Neural cell (in vitro differentiated cells): Measurements from ENCODE around the gene CIBAR2. TPM values are rescaled to one million over a fixed set of nuclear protein-coding genes. Genes with fewer than 3 reads are reported as not detected.

Experiments
- H2AFZ ChIP-seq: fragments of 200-600, 300-800 bp; sonication (generic), shearing (Covaris generic); 2 replicates; pipeline ENCODE4 v1.6.0; 2014; ENCODE audit warnings: low read depth, mild to moderate bottlenecking, antibody characterized with exemption, low read length, moderate library complexity
- H3F3A ChIP-seq: fragments of 200-600 bp; shearing (Covaris generic); 2 replicates; pipeline ENCODE4 v1.6.1; 2016; ENCODE audit warnings: mild to moderate bottlenecking, moderate library complexity, mixed read lengths, antibody characterized with exemption, low read length; ENCODE audit not compliant: insufficient read depth, poor library complexity, severe bottlenecking
- H3K27ac ChIP-seq: fragments of 200-600, 300-800 bp; sonication (generic), shearing (Covaris generic); 2 replicates; pipeline ENCODE4 v1.5.1; 2014; ENCODE audit warnings: mild to moderate bottlenecking, low read length, moderate library complexity
- H3K27me3 ChIP-seq: fragments of 300-800, 200-600 bp; sonication (generic), shearing (Covaris generic); 2 replicates; pipeline ENCODE4 v1.6.0; 2014; ENCODE audit warnings: mild to moderate bottlenecking, low read depth, low read length, moderate library complexity; ENCODE audit not compliant: insufficient read depth
- H3K36me3 ChIP-seq: fragments of 300-800, 200-600 bp; sonication (generic), shearing (Covaris generic); 2 replicates; pipeline ENCODE4 v1.5.1; 2014; ENCODE audit warnings: mild to moderate bottlenecking, antibody characterized with exemption, low read length, moderate library complexity; ENCODE audit not compliant: insufficient read depth
- H3K4me2 ChIP-seq: fragments of 300-800, 200-600 bp; sonication (generic), shearing (Covaris generic); 2 replicates; pipeline ENCODE4 v1.6.0; 2014; ENCODE audit warnings: mild to moderate bottlenecking, low read length
- H3K4me3 ChIP-seq: fragments of 300-800, 200-600 bp; sonication (generic), shearing (Covaris generic); 2 replicates; pipeline ENCODE4 v1.5.1; 2014; ENCODE audit warnings: mild to moderate bottlenecking, low read length, moderate library complexity
- H3K79me2 ChIP-seq: fragments of 200-600 bp; shearing (Covaris generic); replicated peaks from 2 replicates; pipeline ENCODE4 v1.6.0; 2014; ENCODE audit warnings: mild to moderate bottlenecking, low read length, moderate library complexity; ENCODE audit not compliant: insufficient read depth
- H3K9ac ChIP-seq: fragments of 300-800, 200-600 bp; sonication (generic), shearing (Covaris generic); 2 replicates; pipeline ENCODE4 v1.6.1; 2016; ENCODE audit warnings: mild to moderate bottlenecking, low read length, mixed read lengths
- H3K9me2 ChIP-seq: fragments of 200-600 bp; shearing (Covaris generic); 2 replicates; pipeline ENCODE4 v1.6.1; 2016; ENCODE audit warnings: mild to moderate bottlenecking, low read length, mixed read lengths; ENCODE audit not compliant: insufficient read depth
- H3K9me3 ChIP-seq: fragments of 200-600, 300-800 bp; sonication (generic), shearing (Covaris generic); 2 replicates; pipeline ENCODE4 v1.6.1; 2016; ENCODE audit warnings: mild to moderate bottlenecking, mixed run types, low read length, moderate library complexity, mixed read lengths
- H4K20me1 ChIP-seq: fragments of 200-600 bp; shearing (Covaris generic); 2 replicates; pipeline ENCODE4 v1.6.1; 2016; ENCODE audit warnings: mild to moderate bottlenecking, mixed run types; ENCODE audit not compliant: insufficient read depth
- CTCF ChIP-seq: fragments of 450-650 bp; IDR thresholded peaks from 2 replicates; pipeline ENCODE4 v1.5.1; 2014; ENCODE audit warnings: antibody characterized with exemption, mild to moderate bottlenecking, moderate library complexity; ENCODE audit not compliant: poor library complexity, severe bottlenecking
- EP300 ChIP-seq: fragments of 450-650 bp; conservative IDR thresholded peaks from 2 replicates; pipeline ENCODE4 v1.6.1; 2014; ENCODE audit warnings: antibody characterized with exemption, mild to moderate bottlenecking, moderate library complexity; ENCODE audit not compliant: poor library complexity, severe bottlenecking
- EZH2 ChIP-seq: fragments of 200-600, 300-800 bp; shearing (Covaris generic), sonication (generic); IDR thresholded peaks from 2 replicates; pipeline ENCODE4 v1.6.1; 2014; ENCODE audit warnings: antibody characterized with exemption, low read length, borderline replicate concordance, mild to moderate bottlenecking; ENCODE audit not compliant: insufficient read depth, poor library complexity, severe bottlenecking
- MXI1 ChIP-seq: fragments of 450-650 bp; conservative IDR thresholded peaks from 2 replicates; pipeline ENCODE4 v1.6.1; 2014; ENCODE audit warnings: antibody characterized with exemption, mild to moderate bottlenecking; ENCODE audit not compliant: poor library complexity, severe bottlenecking
- POLR2AphosphoS5 ChIP-seq: IDR thresholded peaks from 2 replicates; pipeline ENCODE4 v1.6.1; 2012
- RAD21 ChIP-seq: fragments of 450-650 bp; conservative IDR thresholded peaks from 2 replicates; pipeline ENCODE4 v1.6.1; 2014; ENCODE audit warnings: antibody characterized with exemption, mild to moderate bottlenecking, moderate library complexity
- REST ChIP-seq: IDR thresholded peaks from 2 replicates; pipeline ENCODE4 v1.6.1; 2012; ENCODE audit warnings: borderline replicate concordance
- SMC3 ChIP-seq: fragments of 450-650 bp; conservative IDR thresholded peaks from 2 replicates; pipeline ENCODE4 v1.6.1; 2014; ENCODE audit warnings: antibody characterized with exemption, mild to moderate bottlenecking, moderate library complexity; ENCODE audit not compliant: poor library complexity
- TAF1 ChIP-seq: IDR thresholded peaks from 2 replicates; pipeline ENCODE4 v1.6.1; 2012; ENCODE audit warnings: low read depth
- polyA plus RNA-seq: library from polyadenylated mRNA; depleted of rRNA; stranded (reverse); fragments of >200 nt; gene quantifications from 2 replicates; pipeline ENCODE4 v1.2.3, GENCODE V29; 2014

The CIBAR2 gene
- polyA plus RNA-seq, 1 donor from 2014 or later = not detected

GRCh38 chr16:85093705-85094104 lies 18.6 kb downstream of the CIBAR2 start:
- no peaks in the 10 kb centered on the region for H3K36me3 ChIP-seq
- no peak overlapping the region for H3K4me3 ChIP-seq
- no peak overlapping the region for H3K9ac ChIP-seq
- no peaks in the 10 kb centered on the region for H3K27me3 ChIP-seq
- H3K27ac ChIP-seq = no peak overlapping the region
- no peaks in the 10 kb centered on the region for H3K9me2 ChIP-seq
- no peak for TF ChIP-seq CTCF
- no peak for TF ChIP-seq SMC3
- TF ChIP-seq REST = no peak
- TF ChIP-seq EZH2 = no peak
- no peak for TF ChIP-seq POLR2AphosphoS5
- no peak for TF ChIP-seq RAD21
- no peak for TF ChIP-seq TAF1
- TF ChIP-seq EP300 = no peak
- no peak for TF ChIP-seq MXI1
- H3K9me3 ChIP-seq = no peaks in the 10 kb centered on the region
- H3F3A ChIP-seq = no peaks in the 10 kb centered on the region
- H4K20me1 ChIP-seq = no peaks in the 10 kb centered on the region
- no peaks in the 10 kb centered on the region for H3K79me2 ChIP-seq
- H3K4me2 ChIP-seq = no peak overlapping the region
- no peak overlapping the region for H2AFZ ChIP-seq

GRCh38 chr16:85092851-85093250 lies 19.4 kb downstream of the CIBAR2 start:
- Histone ChIP-seq H3K4me2 (no peak overlapping the region), H4K20me1 (no peaks in the 10 kb centered on the region), H3F3A (no peaks in the 10 kb centered on the region), H3K9me3 (no peaks in the 10 kb centered on the region), H3K4me3 (no peak overlapping the region), H3K36me3 (no peaks in the 10 kb centered on the region), H2AFZ (no peak overlapping the region), H3K27ac (no peak overlapping the region), H3K9me2 (no peaks in the 10 kb centered on the region), H3K27me3 (no peaks in the 10 kb centered on the region), H3K79me2 (no peaks in the 10 kb centered on the region), H3K9ac (no peak overlapping the region)
- TF ChIP-seq TAF1 (no peak), EZH2 (no peak), POLR2AphosphoS5 (no peak), RAD21 (no peak), CTCF (no peak)
